Right renal cortex interstitium (tissue), 3 donors: ENCODE measurements around the gene SNX21. TPM values are rescaled to one million over a fixed set of nuclear protein-coding genes. Genes with fewer than 3 reads are reported as not detected.
"Not testable (repeated sequence)": the region's sequence is repeated elsewhere in the genome, so short reads cannot be mapped to it uniquely, and the experiment has no call there.

ENCODE experiments used
- DNase-seq, 3 donors: peaks; one replicate each; pipeline ENCODE4 v3.0.0-alpha.2; 2013; ENCODE audit warnings: low read depth in 3 of 3, low spot score in 2 of 3
- polyA plus RNA-seq, 3 donors: library from polyadenylated mRNA; unstranded; fragments of 120-200 nt; gene quantifications; one replicate each; pipeline ENCODE4 v1.2.1, GENCODE V29; 2013; ENCODE audit not compliant: insufficient read length in 3 of 3

Gene SNX21
- polyA plus RNA-seq = 10 to 100 TPM in 2 of 3 donors, 1 to 10 TPM in 1; 9.8 to 10.9 (median 10.3) TPM

- peak in 1 of 3 donors; percentile 69 for DNase-seq
These were observed at the start of gene SNX21 for GRCh38 chr20:45833030-45833882. SNX21 (plus strand) TSS chr20:45833799; CDS start chr20:45833920, 121 bp downstream.

- no peak for DNase-seq
These were observed 45.2 kb upstream of the SNX21 start for GRCh38 chr20:45788351-45788750.

DNA sequence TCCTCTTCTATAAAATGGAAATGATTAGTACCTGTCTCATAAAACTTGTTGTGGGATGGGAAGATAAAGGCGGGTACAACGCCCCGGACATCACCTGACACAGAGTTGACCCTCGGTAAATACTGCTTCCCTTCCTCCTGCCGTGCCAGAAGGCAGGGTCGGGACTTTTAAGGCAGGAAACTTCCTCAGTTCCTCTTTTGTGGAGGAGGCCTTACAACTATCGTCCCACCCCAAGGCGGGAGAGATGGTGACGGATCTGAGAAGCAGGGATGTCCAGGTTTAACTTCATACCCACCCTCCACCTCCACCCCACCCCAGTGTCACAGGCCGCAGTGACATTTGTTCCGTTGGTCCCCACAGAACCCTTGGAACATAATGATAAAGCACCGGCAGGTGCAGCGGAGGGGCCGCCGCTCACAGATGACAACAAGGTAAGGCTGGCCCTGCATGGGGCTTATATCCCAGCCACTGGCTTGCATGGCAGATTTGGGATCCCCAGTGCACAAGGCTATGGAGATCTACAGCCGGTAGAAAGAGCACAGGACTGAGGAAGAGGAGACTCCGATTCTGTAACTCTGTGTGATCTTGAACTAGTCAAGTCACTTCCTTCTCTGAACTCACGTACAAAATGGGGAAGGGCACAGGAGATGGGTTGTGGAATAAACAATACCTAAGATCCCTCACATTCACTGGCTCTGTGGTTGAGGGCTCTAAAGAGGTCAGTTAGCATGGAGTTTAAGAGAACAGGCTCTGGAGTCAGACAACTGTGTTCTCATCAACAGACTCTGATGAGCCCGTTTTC lies 41.1 kb upstream of the SNX21 start:
- DNase-seq = no peak

DNA sequence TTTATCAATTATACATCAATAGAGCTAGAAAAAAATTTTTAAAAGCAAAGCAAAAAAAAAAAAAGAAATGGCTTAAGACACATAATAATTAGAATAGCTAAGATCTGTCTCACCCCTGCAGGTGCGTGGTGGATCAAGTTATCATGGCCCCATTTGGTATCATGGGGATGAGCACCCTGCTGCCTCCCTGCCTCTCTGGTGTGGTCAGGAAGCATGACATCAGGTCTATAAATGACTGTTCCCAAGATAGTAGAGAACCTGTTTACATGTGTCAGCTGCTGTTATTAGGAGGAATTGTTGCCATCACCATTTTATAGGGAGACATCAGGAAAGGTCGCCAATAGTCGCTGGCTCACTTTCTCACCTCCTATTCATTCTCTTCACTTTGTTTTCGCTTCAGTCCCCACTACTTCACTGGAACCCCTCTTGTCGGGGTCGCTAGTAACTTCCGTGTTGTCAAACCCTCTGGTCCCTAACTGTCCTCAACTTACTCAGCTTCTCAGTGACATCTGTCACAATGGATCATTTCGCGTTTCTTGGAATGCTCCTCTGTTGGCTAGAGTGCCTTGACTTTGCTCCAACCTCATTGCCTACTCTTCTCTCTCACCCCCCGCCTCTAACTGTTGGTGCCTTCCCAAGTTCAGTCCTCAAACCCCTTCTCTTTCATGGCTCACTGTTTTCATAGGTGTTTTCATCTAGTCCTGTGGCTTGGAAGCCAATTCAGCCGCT lies 37.1 kb upstream of the SNX21 start:
- no peak for DNase-seq

- not testable (repeated sequence) for DNase-seq
These were observed 36.1 kb upstream of the SNX21 start for GRCh38 chr20:45797510-45797909.

GRCh38 chr20:45797955-45798354 lies 35.6 kb upstream of the SNX21 start:
- DNase-seq = not testable (repeated sequence)

DNA sequence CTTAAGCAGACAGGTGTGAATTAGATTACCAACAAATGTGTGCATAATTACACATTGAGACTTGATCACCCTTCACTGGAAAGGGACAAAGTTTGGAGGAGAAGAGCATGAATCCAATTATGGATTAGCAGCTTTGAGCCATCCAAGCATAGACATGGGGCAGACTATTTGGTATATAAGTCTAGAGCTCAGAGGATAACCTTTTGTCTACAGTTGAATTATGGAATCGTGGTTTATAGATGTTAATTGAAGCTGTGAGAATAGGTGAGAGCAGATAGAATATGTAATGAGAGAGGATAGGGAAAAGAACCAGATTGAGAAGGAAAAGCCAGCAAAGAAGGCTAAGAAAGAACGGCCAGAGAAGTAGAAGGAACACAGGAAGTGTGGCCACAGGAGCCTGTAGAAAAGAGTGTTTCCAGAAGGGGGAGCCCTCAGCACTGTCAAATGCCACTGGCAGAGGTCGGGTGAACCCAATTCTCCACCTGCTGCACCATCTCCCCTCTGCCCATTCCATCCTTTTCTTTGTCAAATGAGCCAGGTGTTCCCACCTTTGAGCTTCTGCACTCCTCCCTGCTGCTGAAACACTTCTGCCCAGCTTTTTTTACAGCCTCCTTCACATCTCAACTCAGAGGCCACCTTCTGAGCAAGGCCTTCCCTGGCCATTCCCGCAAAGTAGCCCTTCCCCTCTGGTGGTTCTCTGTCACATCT lies 34.5 kb upstream of the SNX21 start:
- no peak for DNase-seq

GRCh38 chr20:45801851-45802250 lies 31.7 kb upstream of the SNX21 start:
- no peak for DNase-seq

DNA sequence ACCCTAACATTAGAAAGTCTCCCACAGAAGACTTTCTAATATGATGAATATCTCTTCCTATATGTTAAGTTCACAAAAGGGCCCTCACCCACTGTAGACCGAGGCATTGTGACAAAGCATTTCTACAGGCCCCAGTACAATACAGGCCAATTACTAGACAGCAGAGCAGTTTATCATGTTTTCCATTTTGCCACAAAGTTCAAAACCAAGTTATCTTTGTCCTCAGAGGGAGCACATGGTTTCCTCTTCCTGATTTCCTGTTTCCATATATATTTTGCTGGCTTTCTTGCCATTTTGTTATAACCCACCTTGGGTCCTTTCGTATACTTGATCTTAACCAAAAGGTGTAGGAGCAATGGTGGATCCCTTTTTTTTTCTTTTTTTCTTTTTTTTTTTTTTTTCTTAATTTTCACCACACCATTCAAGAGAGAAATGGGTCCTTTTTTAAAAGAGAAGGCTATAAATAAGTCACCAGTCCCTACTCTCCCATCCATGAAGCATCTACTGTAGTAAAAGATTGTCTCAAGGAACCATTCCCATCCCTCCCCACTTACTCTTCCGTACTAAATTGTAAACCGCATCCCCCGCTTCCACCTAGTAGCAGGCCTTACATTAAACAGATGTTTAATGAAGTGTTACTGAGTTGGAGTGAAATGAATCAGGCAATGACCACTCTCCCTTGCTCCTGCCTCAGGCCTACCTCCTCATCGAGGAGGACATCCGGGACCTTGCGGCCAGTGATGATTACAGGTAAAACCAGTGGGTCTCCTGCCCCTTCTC lies 23.2 kb upstream of the SNX21 start:
- no peak for DNase-seq

DNA sequence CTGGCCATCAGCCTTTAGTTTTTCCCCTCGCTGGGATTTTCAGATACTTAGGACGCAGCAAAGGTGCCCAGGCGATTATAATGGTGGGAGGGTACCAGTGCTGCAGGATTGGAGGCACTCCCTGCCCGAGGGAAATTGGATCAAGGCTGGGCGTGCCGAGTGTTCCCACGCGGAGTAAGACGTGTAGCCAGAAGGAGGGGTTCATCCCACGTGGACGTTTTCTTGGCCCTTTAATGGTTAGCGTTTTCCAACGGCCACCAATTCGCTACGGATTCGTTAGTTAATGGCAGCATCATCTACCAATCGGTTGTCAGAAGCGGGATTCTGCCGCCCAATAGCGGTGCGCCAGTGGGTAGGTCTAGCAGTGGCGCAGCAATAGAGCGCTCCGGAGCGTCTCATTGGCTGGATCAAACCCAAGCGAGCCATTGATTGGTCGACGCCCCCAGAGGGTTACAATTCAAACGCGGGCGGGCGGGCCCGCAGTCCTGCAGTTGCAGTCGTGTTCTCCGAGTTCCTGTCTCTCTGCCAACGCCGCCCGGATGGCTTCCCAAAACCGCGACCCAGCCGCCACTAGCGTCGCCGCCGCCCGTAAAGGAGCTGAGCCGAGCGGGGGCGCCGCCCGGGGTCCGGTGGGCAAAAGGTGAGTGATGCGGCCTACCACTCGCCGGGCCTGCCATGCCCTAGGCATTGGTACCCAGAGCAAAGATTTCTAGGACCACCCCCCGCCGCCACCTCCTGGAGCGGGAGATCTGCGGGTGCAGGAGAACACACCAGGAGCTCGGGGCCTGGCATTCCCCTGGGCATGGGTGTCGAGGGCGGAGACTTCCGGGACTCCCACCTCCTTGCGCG lies 21.2 kb upstream of the SNX21 start, which contains the start of gene UBE2C:
Gene UBE2C (plus strand): TSS at position 488 of the 849 bp plus-strand sequence. CDS start 52 bp downstream, at position 540.
- peak; percentile 97 to 99 (median 98) for DNase-seq

- DNase-seq = no peak
These were observed 20.6 kb upstream of the SNX21 start for GRCh38 chr20:45813006-45813340.

DNA sequence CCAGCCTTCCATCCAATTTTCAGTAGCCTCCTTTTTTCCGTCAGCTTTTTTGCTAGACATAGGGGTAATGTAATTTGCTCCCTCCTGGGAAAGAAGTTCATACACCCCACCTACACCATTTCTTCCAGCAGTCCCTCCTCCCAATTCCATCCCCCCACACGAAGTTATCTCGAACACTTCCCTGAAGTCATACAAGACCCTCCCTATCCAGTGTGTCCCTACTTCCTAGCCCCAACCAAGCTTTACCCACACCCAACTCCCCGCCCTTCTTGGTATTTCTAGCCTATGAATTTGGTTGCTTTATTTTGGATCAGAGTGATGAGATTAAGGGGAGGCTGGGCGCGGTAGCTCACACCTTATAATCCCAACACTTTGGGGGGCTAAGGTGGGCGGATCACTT lies 20.1 kb upstream of the SNX21 start:
- DNase-seq = no peak

DNA sequence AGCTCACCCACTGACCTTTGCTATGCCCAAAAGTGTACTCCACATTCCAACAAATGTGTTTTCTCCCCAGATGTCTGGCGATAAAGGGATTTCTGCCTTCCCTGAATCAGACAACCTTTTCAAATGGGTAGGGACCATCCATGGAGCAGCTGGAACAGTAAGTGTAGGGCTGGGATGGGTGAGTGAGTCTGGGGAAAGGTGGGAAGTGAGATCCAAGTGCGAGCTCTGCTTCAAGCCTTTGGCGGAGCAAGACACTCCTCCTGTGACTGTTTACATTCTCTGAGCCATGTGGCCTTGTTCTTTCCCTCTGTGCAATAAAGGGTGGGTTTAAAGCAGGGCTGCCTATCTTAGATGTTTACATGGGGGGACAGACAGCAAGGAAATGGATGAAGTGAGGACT lies 19.3 kb upstream of the SNX21 start:
- no peak for DNase-seq

GRCh38 chr20:45816951-45817350 lies 16.6 kb upstream of the SNX21 start:
- DNase-seq = no peak

- no peak for DNase-seq
These were observed 16.0 kb upstream of the SNX21 start for GRCh38 chr20:45817376-45818194.

DNA sequence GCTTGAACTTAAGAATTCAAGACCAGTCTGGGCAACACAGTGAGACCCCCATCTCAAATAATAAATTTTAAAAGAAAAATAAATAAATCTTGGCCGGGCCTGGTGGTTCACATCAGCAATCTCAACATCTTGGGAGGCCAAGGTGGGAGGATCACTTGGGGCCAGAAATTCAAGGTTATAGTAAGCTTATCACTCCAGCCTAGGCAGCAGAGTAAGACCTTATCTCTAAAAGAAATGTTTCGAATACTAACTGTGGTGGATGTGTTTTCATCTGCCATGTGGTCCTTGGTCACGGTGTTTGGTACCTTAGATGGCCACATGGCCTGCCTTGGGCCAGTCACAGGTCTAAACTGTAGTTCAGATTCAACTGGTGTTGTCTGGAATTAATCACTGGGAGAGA lies 15.4 kb upstream of the SNX21 start:
- no peak for DNase-seq

DNA sequence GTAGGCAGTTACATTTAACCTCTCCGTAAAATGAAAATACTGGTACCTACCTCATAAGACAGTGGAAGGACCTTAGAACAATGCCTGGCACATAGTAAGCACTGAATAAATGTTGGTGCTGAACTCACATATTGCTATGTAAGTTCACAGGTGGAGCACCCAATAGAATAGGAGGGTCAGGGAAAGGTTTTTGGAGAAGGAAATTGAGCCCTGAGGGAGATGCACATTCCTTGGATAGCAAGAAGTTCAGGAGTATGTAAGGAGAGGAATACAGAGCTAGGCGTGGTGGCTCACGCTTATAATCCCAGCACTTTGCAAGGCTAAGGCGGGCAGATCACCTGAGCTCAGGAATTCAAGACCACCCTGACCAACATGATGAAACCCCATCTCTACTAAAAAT lies 14.1 kb upstream of the SNX21 start:
- no peak for DNase-seq

- DNase-seq = no peak
These were observed 11.7 kb upstream of the SNX21 start for GRCh38 chr20:45821947-45822346.
